Measurements from ENCODE around the gene MT1A.
"Not testable (repeated sequence)": the region's sequence is repeated elsewhere in the genome, so short reads cannot be mapped to it uniquely, and the experiment has no call there.

Gene MT1A

DNA sequence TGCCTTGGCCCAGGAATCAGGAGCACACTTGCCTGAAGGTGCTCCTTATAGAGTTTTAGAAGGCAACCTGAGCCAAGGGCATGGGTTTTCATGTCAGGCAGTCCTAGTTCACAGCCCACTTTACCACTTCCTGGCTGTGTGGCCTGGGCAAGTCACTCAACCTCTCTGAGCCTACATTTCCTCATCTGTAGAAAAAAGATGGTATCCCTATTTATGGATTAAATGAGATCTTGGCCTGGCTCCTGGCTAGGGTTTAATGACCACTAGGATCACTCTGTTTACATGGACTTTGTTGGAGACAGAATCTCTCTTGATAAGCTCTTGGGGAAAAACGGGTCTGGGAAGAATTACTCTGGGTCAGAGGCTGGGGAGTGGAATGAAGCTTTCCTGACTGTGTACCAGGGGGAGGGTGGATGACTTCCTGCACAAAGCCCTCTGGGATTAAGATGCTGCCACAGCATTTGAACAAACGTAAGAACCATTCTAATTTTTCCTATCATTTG is 27.8 kb upstream of the MT1A start:
- DNase-seq (ENCODE audit: low spot score), result peak; percentile 48

DNA sequence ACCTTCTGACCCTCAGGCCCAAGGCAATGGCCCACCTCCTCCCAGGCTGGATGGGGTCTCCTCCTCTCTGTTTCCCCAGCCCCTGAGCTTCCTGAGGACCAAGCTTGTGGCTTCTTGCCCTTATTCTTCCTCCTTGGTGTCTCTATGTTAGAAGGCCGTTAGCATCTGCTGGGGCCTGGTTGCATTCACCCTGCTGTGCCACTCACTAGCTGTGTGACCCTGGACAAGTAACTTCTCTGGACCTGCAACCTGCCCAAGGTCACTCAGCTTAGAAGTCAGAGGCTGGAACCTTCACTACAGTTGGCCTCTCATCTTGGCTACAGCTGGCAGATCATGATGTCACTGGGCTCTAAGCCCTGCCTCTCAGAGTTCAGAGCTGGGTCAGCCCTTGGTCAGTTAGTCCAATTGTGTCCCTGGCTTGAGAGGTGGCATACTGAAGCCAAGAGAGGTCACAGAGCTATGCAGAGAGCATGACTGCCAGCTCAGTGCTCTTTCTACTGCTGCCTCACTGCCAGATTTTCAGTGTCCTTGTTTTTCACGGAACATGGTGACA is 27.1 kb upstream of the MT1A start:
- DNase-seq (ENCODE audit: low spot score), result no peak

DNA sequence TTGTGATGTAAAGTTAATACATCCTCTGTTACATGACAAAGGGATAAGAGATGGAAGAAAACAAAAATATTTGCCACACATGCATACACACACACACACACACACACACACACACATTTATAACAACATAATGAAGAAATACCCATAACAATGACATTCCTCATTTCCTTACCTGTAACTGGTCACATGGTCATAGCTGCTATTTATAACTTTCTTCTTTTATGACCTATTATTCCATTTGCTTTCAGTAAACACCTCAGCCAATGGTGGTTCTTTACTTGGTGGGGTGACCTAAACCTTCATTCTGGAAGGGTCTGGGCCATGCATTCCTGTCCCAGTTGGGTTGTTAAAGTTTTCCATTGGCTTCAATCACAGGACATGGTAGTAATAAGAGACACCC is 24.8 kb upstream of the MT1A start:
- DNase-seq (ENCODE audit: low spot score), result no peak

GRCh38 chr16:56614549-56614991 is 23.9 kb upstream of the MT1A start:
- peak; percentile 81 for DNase-seq (ENCODE audit: low spot score)

GRCh38 chr16:56615353-56615752 is 23.1 kb upstream of the MT1A start:
- DNase-seq (ENCODE audit: low spot score), result no peak

DNA sequence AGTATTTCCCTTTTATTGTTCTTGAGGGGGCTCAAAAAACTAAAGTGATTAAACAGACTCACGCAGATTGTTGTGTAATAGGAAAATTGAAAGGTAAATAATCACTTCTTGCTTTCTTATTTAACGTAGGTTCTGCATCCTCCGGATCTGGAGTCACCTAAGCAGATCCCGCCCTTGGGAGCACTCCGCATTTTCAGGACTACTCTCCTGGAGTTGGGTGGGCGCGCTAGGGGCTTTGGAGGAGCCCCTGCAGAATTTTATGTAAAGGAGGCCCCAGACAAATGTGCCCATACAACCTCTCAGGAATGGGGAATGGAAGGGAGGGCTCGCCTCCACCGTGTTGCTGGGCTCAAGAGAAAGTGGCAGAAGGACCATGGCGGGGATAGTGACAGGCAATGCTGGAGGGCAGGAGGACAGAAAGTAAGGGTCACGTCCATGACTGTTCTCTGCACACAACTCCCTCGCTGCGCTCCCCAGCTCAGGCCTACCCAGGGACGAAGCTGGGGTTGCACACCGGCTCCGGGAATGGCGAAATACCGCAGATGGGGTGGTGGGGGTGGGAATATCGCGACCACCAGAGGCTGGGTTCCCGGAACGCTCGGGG is 21.8 kb upstream of the MT1A start:
- no peak for DNase-seq (ENCODE audit: low spot score)

GRCh38 chr16:56617212-56618085 is 21.0 kb upstream of the MT1A start:
- DNase-seq (ENCODE audit: low spot score), result peak; percentile 63

DNA sequence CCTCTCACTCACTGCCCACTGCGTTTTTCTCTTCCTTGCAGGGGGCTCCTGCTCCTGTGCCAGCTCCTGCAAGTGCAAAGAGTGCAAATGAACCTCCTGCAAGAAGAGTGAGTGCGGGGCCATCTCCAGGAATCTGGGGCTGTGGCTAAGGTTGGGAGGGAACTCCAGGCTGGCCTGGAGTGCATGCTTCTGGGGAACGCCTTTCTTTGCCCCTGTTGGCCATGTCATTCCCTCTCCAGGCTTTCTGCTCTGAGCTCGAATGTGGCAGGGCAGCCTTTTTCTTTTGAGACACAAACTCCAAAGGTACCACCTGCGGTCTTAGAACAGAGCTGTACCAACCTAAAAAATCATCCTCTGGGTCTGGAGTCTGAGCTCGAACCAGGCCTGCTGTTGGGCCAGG is 20.3 kb upstream of the MT1A start:
- DNase-seq (ENCODE audit: low spot score), result no peak

GRCh38 chr16:56620339-56620897 is 18.0 kb upstream of the MT1A start:
- DNase-seq (ENCODE audit: low spot score), result no peak

DNA sequence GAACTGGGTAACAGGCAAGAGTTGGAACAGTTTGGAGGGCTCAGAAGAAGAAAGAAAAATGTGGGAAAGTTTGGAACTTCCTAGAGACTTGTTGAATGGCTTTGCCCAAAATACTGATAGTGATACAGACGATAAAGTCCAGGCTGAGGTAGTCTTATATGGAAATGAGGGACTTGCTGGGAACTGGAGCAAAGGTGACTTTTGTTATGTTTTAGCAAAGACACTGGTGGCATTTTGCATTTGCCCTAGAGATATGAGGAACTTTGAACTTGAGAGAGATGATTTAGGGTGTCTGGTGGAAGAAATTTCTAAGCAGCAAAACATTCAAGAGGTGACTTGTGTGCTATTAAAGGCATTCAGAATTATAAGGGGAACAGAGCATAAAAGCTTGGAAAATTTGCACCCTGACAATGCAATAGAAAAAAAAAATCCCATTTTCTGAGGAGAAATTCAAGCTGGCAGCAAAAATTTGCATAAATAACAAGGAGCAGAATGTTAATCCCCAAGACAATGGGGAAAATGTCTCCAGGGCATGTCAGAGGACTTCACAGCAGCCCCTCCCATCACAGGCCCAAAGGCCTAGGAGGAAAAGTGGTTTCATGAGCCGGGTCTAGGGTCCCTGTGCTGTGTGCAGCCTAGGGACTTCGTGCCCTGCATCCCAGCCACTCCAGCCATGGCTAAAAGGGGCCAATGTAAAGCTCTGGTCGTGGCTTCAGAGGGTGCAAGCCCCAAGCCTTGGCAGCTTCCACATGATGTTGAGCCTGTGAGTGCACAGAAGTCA is 16.6 kb upstream of the MT1A start:
- not testable (repeated sequence) for DNase-seq (ENCODE audit: low spot score)

- not testable (repeated sequence) for DNase-seq (ENCODE audit: low spot score)
These were observed 15.3 kb upstream of the MT1A start for GRCh38 chr16:56623184-56623583.

DNA sequence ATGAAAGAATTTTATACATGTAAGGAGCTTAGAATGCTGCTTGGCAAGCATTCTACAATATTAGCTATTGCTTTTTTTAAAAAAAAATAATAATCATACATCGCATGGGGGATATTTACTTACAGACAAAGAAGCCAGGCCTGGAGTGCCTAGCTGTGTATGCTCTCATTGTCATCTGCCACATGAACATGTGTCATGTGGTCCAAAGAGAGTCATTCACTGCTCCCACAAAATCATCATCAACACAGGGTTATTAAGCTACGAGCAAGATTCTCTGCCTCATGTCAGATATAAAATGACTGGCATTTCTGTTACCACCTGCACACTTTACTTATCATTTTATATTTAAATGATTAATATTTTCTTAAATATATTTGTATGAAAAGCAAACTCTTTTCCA is 14.8 kb upstream of the MT1A start:
- DNase-seq (ENCODE audit: low spot score), result no peak

DNA sequence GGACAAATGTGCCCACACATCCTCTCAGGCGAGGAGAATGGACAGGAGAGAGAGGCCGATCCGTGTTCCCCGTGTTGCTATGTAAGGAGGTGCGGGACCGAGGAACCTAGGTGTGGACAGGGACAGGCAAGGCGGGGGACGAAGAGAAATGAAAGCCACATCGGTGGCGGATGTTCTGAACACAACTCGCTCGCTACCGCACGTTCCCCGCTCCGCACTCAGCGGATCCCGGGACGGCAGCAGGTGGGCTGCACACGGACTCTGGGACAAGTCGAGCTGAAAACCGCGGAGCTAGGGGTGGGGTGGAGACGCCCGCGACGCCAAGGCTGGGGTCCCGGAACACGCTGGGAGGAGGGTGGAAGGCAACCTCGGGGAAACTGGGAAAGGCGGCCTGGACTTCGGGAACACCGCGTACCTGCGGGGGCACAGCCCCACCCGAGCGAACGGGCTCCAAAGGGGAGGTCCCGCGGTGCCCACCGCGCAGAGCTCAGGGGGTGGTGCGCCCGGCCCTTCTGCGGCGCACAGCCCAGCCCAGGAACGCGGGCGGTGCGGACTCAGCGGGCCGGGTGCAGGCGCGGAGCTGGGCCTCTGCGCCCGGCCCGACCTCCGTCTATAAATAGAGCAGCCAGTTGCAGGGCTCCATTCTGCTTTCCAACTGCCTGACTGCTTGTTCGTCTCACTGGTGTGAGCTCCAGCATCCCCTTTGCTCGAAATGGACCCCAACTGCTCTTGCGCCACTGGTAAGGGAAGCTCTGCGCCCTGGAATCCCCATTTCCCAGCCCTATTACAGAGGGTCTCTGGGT is 13.1 kb upstream of the MT1A start, which contains the start of gene MT1E:
Gene MT1E, plus strand, starts transcription at position 642 of the 803 bp plus-strand sequence. Its CDS starts 71 bp downstream, at position 713.
- DNase-seq (ENCODE audit: low spot score), result peak; percentile 58

GRCh38 chr16:56625943-56626654 is 12.4 kb upstream of the MT1A start:
- no peak for DNase-seq (ENCODE audit: low spot score)

GRCh38 chr16:56626685-56627084 is 11.8 kb upstream of the MT1A start:
- DNase-seq (ENCODE audit: low spot score), result no peak

DNA sequence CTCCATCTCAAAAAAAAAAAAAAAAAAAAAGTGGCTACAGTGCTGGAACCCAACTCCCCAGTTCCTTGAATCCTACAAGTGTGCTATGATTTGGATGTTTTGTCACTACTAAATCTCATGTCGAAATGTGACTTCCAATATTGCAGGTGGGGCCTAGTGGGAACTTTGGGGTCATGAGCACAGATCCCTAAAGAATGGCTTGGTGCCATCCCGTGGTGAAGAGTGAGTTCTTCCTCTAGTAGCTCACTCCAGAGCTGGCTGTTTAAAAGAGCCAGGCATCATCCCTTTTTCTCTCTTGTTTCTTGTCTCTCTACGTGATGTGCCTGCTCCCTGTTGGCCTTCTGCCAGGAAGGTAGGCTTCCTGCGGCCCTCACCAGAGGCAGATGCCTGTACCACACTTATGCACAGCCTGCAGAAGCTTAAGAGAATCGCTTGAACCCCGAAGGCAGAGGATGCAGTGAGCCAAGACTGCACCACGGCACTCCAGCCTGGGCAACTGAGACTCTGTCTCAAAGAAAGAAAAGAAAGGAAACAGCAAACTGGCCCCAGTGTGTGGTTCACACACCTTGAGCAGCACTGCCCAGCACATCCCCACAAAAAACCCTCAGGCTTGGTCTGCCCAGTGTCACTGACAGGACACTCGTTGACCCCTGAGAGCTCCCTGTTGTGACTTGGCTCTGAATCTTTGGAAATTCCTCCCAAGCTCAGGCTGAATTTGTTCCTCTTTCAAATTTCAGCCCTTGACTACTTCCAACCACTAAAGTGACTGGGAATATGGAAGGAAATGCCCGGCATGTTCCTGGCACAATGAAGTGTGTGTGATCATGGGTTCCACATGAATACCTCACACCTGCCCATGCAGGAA is 9.7 kb upstream of the MT1A start:
- no peak for DNase-seq (ENCODE audit: low spot score)

DNA sequence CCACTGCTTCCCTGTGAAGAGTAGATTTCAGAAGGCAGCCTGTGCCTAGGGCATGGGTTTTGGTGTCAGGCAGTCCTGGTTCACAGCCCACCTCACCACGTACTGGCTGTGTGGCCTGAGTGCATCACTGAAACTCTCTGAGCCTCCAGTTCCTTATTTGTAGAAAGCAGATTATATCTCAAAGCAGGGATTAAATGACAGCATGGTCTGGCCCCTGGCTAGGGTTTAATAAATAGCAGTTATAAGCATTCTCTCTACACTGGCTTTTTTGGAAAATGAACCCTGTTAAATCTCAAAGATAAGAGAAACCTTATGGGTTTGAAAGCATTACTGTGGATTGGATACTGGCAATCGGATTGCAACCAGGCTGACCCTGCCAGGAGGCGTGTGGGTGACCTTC is 8.9 kb upstream of the MT1A start:
- no peak for DNase-seq (ENCODE audit: low spot score)

- DNase-seq (ENCODE audit: low spot score), result no peak
These were observed 8.3 kb upstream of the MT1A start for GRCh38 chr16:56630134-56630533.

- DNase-seq (ENCODE audit: low spot score), result no peak
These were observed 7.3 kb upstream of the MT1A start for GRCh38 chr16:56631197-56631596.
